GM10248 (cell line): ENCODE results near the gene ZBTB7C.

Experiments used
- CTCF ChIA-PET: fragments of 300-600 bp; sonication (Branson Sonifier 250); formaldehyde crosslinking; extraction: SDS; loops from one replicate; lab custom pipeline; 2021; ENCODE audit warnings: antibody characterized with exemption; lab: Yijun Ruan, JAX
- POLR2A ChIA-PET: fragments of 350-650 bp; sonication (Branson Sonifier 250); formaldehyde crosslinking; extraction: SDS; loops from one replicate; lab custom pipeline; 2020; ENCODE audit warnings: antibody characterized with exemption; lab: Yijun Ruan, JAX
- DNase-seq: peaks from one replicate; pipeline ENCODE4 v3.0.0; 2012; ENCODE audit errors: extremely low spot score
- CTCF ChIP-seq: IDR thresholded peaks from 2 replicates; pipeline ENCODE4 v1.5.1; 2012; ENCODE audit warnings: mild to moderate bottlenecking, low read depth; ENCODE audit errors: extremely low read depth, missing control alignments, control extremely low read depth

ZBTB7C gene

DNA sequence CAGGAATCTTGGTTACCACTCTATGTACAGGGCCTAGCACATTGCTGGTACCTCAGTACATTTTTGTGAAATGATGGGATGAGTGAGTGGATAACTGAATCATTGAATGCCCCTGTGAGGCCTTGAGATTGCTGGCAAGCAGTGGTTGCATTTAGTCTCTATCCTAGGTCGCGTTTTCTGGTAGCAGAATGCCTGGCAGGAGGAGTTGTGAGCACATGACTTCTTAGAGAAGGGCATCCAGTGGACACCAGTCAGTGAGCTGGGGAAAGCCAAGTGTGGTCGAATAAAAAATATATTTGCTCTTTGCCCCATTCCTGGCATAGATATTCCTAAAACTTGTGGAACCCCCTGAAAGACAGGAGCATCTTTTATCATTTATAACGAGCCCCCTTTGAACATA lies 416.9 kb downstream of the ZBTB7C start:
- DNase-seq = no peak
- CTCF ChIA-PET = no interaction called here
- no peak for TF ChIP-seq CTCF
- POLR2A ChIA-PET = no interaction called here

DNA sequence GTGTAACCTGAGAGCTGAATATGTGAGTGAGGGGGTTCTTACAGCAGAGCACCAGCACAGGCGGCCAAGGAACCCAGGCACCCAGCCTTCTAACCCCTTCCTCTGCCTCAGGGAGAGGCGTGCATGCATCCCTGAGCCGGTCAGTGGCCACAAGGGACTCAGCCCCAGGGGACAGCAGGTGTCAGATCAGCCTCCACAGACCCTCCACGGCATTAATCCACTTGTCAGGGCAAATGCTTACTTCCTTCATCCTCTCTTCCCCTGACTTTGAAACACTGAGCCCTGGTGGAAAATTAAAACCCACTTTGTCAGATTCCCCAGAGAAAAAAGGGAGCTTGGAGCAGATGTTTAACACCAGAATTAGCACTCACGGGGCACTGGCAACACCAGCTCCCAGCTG lies 418.2 kb downstream of the ZBTB7C start:
- no peak for TF ChIP-seq CTCF
- ChIA-PET CTCF (interaction anchor here (1.0 to 1.6 kb wide), 3 partner anchors 14 to 456 kb away, joined by 3 to 4 read pairs (median 3); no protein-coding TSS in a partner anchor), POLR2A (no interaction called here)
- DNase-seq = no peak

- TF ChIP-seq CTCF = no peak
- POLR2A ChIA-PET = no interaction called here
- CTCF ChIA-PET = interaction anchor here (1.1 to 1.5 kb wide), 4 partner anchors 11 to 238 kb away, joined by 3 read pairs; no protein-coding TSS in a partner anchor
- DNase-seq = no peak
Observed at GRCh38 chr18:47987388-47987699, 421.8 kb downstream of the ZBTB7C start.

- no peak for DNase-seq
- ChIA-PET POLR2A (no interaction called here), CTCF (interaction anchor here (1.1 to 1.6 kb wide), 4 partner anchors 11 to 238 kb away, joined by 3 to 5 read pairs (median 3); no protein-coding TSS in a partner anchor)
- no peak for TF ChIP-seq CTCF
Observed at GRCh38 chr18:47986620-47987387, 422.4 kb downstream of the ZBTB7C start.

DNA sequence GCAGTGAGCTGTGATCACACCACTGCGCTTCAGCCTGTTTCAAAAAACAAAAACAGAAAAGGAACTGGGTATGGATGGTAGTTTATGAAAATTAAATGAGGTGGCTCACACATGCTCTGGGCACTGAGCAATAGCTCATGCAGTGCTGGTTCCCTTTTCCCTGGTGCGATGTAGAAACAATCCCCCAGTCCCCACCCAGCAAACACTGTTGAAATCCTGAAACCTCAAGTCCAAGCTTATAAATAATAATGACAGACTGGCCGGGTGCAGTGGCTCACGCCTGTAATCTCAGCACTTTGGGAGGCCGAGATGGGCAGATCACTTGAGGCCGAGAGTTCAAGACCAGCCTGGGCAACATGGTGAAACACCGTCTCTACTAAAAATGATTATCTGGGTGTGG lies 423.3 kb downstream of the ZBTB7C start:
- no peak for DNase-seq
- CTCF ChIA-PET = interaction anchor here (1.1 to 1.6 kb wide), 2 partner anchors 12 to 16 kb away, joined by 3 to 5 read pairs; no protein-coding TSS in a partner anchor
- TF ChIP-seq CTCF = no peak
- POLR2A ChIA-PET = no interaction called here

DNA sequence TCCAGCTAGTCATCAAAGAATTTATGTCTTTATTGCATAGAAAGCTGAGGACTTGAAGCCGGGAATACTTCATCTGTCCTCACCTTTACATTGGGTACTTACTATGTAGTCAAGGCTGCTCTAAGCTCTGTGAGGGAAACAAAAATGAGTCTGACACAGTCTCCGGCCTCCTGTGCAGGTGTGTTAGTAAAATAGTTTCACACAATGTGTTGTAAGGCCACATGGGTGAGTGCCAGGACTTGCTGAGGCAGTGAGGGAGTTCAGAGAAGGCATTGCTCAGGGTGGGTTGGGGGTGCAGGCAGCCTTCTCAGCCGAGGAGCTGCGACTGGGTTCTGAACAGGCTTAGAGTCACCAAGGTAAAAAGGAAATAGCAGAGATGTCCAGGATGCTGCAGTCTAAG lies 424.2 kb downstream of the ZBTB7C start:
- CTCF ChIA-PET = interaction anchor here (1.0 kb wide), 1 partner anchor 23 kb away, joined by 4 read pairs; no protein-coding TSS in a partner anchor
- no peak for DNase-seq
- no peak for TF ChIP-seq CTCF
- POLR2A ChIA-PET = no interaction called here
